Omental fat pad (tissue), 4 donors: ENCODE data around the gene TMEM9. TPM values are rescaled to one million over a fixed set of nuclear protein-coding genes. Genes with fewer than 3 reads are reported as not detected.

ENCODE experiments used
- ATAC-seq: fragments of 150-250 bp; one replicate; pipeline ENCODE4 v1.9.1; 2016; ENCODE audit warnings: mild to moderate bottlenecking, moderate library complexity; ENCODE audit not compliant: low FRiP score
- DNase-seq: peaks from one replicate; pipeline ENCODE4 v3.0.0-alpha.2; 2019; ENCODE audit warnings: low spot score
- CTCF ChIP-seq, 3 donors: fragments of 450-650 bp; IDR thresholded peaks; one replicate each; pipeline ENCODE4 v1.5.1; 2016 to 2017; ENCODE audit warnings: antibody characterized with exemption in 3 of 3, mild to moderate bottlenecking in 3 of 3, moderate library complexity in 2 of 3
- total RNA-seq, 4 donors: library from RNA; depleted of rRNA; stranded (reverse); fragments of >200 nt; gene quantifications; one replicate each; pipeline ENCODE4 v1.1.0, GENCODE V29; 2016

The TMEM9 gene
- total RNA-seq, 4 donors from 2014 or later: 26.2 to 53.8 (median 45.7) TPM

- TF ChIP-seq CTCF (IDR thresholded peaks at IDR 0.05): no peak
- no peak for ATAC-seq
- DNase-seq: no peak
These were observed 53.9 kb downstream of the TMEM9 start for GRCh38 chr1:201100169-201100930.

- no peak for DNase-seq
- ATAC-seq: no peak
- TF ChIP-seq CTCF (IDR thresholded peaks at IDR 0.05): no peak
These were observed 55.1 kb downstream of the TMEM9 start for GRCh38 chr1:201098992-201099677.

GRCh38 chr1:201096977-201097856 lies 57.1 kb downstream of the TMEM9 start:
- ATAC-seq: no peak
- TF ChIP-seq CTCF (IDR thresholded peaks at IDR 0.05): no peak
- DNase-seq: no peak

GRCh38 chr1:201096041-201096461 lies 58.2 kb downstream of the TMEM9 start:
- TF ChIP-seq CTCF (IDR thresholded peaks at IDR 0.05): no peak
- DNase-seq: no peak
- no peak for ATAC-seq

GRCh38 chr1:201095581-201095980 lies 58.7 kb downstream of the TMEM9 start:
- no peak for TF ChIP-seq CTCF (IDR thresholded peaks at IDR 0.05)
- ATAC-seq (no peak), DNase-seq (no peak)

- DNase-seq (no peak), ATAC-seq (no peak)
- no peak for TF ChIP-seq CTCF (IDR thresholded peaks at IDR 0.05)
These were observed 59.4 kb downstream of the TMEM9 start for GRCh38 chr1:201094832-201095231.
